GM18907 (cell line): ENCODE results near the gene CLIP2.
A peak's percentile ranks its signal among the peaks of the same experiment; 100 is the strongest.

Experiments used
- ATAC-seq: cut with Tn5 transposase; IDR thresholded peaks from one replicate; pipeline ENCODE4 v1.9.1; 2021; ENCODE audit warnings: mild to moderate bottlenecking, moderate library complexity; ENCODE audit not compliant: unreplicated experiment

The CLIP2 gene

DNA sequence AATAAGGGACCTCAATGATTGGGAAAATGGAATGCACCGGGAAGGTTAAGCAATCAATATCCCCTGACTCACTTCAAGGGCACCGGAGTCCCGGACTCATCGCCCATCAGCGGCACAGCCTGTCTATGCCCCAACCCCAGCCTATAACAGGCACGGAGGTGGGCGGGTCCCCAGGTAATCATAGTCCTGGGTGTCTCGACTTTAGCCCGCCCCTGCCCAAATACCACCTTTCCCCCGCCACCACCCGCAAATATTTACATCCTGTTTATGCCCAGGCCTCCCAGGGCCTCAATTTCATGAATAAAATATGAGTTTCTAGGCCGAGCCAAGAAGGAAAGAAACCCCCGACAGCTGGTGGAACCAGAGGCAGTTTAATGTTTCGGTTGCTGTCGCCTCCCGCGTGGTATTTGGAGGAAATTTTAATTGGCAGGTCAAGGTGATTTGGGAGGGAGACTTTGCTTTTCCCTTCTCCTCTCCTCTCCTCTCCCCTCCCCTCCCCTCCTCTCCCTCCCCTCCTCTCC is 19.4 kb upstream of the CLIP2 start:
- peak; percentile 42 for ATAC-seq

DNA sequence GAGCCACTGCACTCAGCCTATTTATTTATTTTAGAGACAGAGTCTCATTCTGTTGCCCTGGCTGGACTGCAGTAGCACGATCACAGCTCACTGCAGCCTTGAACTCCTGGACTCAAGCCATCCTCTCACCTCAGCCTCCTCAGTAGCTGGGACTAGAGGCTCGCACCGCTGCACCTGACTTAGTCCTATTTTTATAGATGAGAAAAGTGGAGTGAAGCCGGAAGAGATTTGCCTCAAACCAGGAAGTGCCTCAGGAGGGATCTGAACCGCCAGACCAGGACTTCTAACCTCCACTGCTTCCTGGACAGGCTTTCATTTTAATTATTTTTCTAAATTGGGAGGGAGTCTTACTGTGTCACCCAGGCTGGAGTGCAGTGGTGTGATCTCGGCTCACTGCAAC is 17.5 kb upstream of the CLIP2 start:
- ATAC-seq, result no peak

DNA sequence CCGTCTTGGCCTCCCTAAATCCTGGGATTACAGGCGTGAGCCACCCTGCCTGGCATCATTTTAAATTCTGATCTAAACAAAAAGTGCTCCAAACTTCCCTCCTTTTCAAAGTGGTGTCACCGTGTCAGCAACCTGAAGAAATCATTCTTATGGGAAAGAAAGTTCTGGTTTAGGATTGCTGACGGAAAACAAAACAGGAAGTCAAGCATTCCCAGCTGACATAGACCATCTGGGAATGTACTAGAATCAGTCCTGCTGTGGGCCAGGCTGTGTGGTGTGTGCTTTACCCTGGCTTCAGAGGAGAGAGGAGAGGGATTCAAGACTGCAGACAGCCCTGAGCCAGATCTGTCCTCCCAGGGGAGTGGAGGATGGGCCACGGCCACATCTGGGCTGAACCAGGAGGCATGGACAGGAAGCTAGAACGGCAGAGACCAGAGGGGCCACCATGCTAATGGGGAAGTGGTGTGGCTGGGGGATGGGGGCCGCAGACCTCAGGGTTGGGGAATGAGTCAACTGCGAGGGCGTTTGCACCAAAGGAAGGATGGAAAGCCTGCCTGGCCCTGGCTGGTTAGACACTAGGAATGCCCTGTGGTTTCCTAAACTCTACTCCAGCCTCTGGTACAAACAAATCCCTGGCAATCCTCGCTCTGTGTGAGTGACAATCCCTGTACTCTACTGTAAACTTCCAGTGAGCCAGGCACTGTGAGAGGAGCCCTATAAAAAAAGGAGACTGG is 16.7 kb upstream of the CLIP2 start:
- peak; percentile 83 for ATAC-seq

GRCh38 chr7:74275401-74275881 is 13.8 kb upstream of the CLIP2 start:
- ATAC-seq, result no peak

- ATAC-seq, result no peak
These were observed 11.6 kb upstream of the CLIP2 start for GRCh38 chr7:74277636-74278035.

GRCh38 chr7:74280985-74281384 is 8.2 kb upstream of the CLIP2 start:
- no peak for ATAC-seq

DNA sequence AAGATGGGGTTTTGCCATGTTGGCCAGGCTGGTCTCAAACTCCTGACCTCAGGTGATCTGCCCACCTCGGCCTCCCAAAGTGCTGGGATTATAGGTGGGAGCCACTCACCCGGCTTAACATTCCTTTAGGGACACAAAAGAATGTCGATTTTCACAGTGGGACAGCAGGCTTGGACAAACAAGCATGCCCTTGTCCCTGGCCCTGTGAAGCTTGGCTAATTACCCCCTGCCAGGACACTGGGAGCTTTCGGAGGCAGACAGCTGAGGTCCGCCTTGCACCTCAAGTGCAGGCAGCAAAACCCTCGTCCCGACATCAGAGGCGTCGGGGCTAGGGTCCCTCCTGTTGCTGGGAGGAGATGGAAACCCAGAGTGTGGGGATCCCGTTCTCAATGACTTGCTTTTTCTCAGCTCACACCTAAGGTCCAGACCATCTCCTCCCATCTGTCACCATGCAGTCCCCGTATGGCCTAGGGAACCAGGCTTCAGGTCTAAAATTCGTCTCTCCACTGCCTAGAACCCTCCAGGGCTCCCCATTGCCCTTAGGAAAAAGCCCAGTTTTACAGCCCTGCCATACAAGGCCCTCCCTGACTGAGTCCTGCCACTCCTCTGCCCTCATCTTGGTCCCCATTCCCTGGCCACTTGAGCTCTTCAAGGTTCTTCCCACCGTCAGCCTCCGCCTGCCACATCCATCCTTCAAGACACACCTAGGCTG is 6.3 kb upstream of the CLIP2 start:
- no peak for ATAC-seq

DNA sequence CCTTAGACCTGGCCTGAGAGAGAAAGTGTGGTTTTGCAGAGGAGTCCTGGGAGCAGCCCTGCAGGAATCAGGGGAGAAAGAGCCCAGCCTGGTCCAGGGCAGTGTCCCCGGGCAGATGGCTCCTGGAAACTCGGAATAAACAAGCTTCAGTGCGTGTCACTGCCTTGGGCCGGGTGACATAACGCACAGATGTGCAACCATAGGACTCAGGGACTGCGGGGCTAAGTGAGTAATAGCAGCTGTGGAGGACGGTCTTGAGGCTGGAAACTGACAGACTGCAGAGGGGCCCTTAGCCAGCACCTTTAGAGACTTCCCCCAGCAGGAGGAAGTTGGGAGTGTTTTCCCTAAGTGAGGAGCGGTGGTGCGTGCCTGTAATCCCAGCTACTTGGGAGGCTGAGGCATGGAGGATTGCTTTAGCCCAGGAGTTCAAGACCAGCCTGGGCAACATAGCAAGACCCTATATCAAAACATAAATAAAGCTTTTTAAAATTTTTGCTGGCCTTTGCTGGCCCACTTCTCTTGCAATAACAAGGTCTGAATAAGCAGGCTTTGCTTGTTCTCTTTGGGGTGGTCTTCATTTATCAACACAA is 5.3 kb upstream of the CLIP2 start:
- no peak for ATAC-seq

DNA sequence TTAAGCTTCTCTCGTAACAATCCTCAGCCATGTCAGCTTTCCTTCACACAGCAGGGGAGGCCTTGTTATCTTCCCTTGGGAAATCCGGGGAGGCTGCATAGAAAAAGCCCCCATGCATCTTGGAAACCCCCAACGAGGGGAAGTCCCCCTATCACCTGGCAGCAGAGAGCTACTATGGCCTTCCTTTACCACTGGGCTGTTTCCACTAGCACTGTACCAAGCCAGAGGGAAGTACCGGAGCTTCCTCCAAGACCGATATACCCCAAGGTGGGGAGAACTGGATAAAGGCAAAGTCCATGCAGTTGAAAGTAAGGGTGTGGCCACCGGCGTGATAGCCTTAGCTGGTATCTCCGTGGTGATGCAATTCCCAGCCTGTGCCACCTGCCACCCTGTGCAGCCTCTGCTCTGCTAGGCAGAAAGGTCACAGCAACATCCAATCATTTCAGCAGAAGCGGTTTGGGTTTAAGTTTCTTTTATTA is 4.4 kb upstream of the CLIP2 start:
- peak; percentile 49 for ATAC-seq

- ATAC-seq, result no peak
These were observed 3.1 kb upstream of the CLIP2 start for GRCh38 chr7:74286131-74286530.

GRCh38 chr7:74287303-74288033 is 1.7 kb upstream of the CLIP2 start:
- no peak for ATAC-seq

- no peak for ATAC-seq
These were observed 949 bp upstream of the CLIP2 start for GRCh38 chr7:74288034-74288881.

GRCh38 chr7:74289659-74290552 is 699 bp downstream of the CLIP2 start:
- ATAC-seq, result no peak

DNA sequence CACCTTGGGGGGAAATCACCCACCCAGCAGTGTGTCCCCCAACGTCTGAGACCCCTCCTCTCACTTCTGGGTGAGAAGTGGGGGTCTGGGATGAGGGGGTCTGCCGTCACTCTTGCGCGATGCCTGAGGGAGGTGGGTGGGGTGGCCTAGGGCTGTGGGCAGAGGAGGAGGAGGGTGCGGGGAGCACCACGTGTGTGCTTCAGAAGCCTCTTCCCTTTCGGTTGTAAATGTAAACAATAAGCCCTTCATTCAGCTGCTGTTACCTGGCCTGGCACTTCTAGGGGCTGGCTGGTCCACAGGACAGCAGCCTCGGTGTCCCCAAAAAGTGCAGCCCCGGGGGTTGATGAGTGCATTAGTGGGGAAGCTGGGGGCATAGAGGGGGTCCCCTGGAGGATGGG is 1.3 kb downstream of the CLIP2 start:
- no peak for ATAC-seq

GRCh38 chr7:74290981-74291441 is 1.8 kb downstream of the CLIP2 start:
- ATAC-seq, result no peak

DNA sequence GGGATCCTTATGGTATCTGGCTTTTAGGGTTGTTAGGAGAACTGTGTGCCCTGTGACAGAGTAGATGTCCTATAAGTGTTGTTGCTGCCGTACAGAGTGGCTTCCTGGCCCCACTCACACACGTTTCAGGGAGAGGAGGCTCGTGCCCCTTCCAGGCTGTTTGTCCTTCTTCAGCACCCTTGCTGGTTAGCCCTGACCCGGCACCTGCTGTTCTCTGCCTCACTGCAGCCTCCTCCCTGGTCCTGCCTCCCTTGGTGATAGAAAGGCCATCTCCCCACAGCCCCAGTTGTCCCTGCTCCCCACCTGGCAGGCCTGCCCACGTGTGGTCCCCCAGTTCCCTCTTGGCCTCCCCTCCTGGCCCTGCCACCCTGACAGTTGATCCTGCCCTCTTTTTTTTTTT is 2.3 kb downstream of the CLIP2 start:
- no peak for ATAC-seq

- ATAC-seq, result no peak
These were observed 3.8 kb downstream of the CLIP2 start for GRCh38 chr7:74292757-74293576.

DNA sequence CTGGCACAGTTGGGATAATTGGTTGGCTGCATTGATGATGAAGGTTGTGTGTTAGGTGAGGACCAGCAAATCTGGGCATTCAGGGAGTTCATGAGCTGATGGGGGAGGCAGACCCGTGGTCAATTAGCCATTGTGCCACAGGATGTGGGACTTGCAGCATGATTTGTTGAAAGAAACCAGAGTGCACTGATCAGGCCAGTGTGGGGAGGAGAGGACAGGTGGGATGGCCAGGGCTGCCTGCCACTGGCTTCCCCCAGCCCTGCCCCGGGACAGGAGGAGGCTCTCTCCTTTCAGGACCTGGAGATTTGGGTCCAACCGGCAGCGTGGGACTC is 4.3 kb downstream of the CLIP2 start:
- no peak for ATAC-seq
